22Rv1 (cell line): ENCODE data around the gene TRIM71.

Source experiments
- CTCF ChIP-seq: fragments of 450-650 bp; IDR thresholded peaks from 2 replicates; pipeline ENCODE4 v1.5.1; 2017; ENCODE audit warnings: mild to moderate bottlenecking
- ZFX ChIP-seq: fragments of 450-650 bp; IDR thresholded peaks from 2 replicates; pipeline ENCODE4 v1.6.1; 2017; ENCODE audit warnings: antibody characterized with exemption, borderline replicate concordance

- TF ChIP-seq CTCF (no peak), ZFX (no peak)
These were observed 78.3 kb downstream of the TRIM71 start for GRCh38 chr3:32896143-32896542.
